Calu3 (cell line): ENCODE measurements around the gene MRPL22. TPM values are rescaled to one million over a fixed set of nuclear protein-coding genes. Genes with fewer than 3 reads are reported as not detected.

Experiments used
- BruUV-seq: library from RNA; stranded (reverse); fragments of 400-500 nt; replicated peaks from 2 replicates; lab custom pipeline; 2021; lab: Mats Ljungman, UMichigan
- CTCF ChIA-PET: fragments of 300-600 bp; sonication (Branson Sonifier 250); formaldehyde crosslinking; loops from one replicate; lab custom pipeline; 2022; ENCODE audit warnings: antibody characterized with exemption; lab: Charles Lee
- DNase-seq: peaks from one replicate; pipeline ENCODE4 v3.0.0; 2022
- H3K27ac Mint-ChIP-seq: one replicate; pipeline ENCODE4 v1.8.0; 2022; ENCODE audit warnings: mixed read lengths; ENCODE audit not compliant: unreplicated experiment
- H3K27me3 Mint-ChIP-seq: one replicate; pipeline ENCODE4 v1.8.0; 2022; ENCODE audit warnings: mixed read lengths; ENCODE audit not compliant: unreplicated experiment
- H3K36me3 Mint-ChIP-seq: one replicate; pipeline ENCODE4 v1.8.0; 2022; ENCODE audit warnings: mild to moderate bottlenecking, moderate library complexity, mixed read lengths; ENCODE audit not compliant: insufficient read depth, unreplicated experiment
- H3K4me1 Mint-ChIP-seq: one replicate; pipeline ENCODE4 v1.8.0; 2022; ENCODE audit warnings: mild to moderate bottlenecking, low read depth, mixed read lengths; ENCODE audit not compliant: unreplicated experiment
- H3K4me3 Mint-ChIP-seq: one replicate; pipeline ENCODE4 v1.8.0; 2022; ENCODE audit warnings: mild to moderate bottlenecking, low read depth, moderate library complexity, mixed read lengths; ENCODE audit not compliant: unreplicated experiment
- H3K9me3 Mint-ChIP-seq: one replicate; pipeline ENCODE4 v1.8.0; 2022; ENCODE audit warnings: low read depth, mixed read lengths; ENCODE audit not compliant: unreplicated experiment
- intact Hi-C: fragments of 100-400 bp; cut with micrococcal nuclease; formaldehyde crosslinking; loops from one replicate; pipeline ENCODE4 v1.10.0; 2022; ENCODE audit not compliant: unreplicated experiment
- total RNA-seq: library from RNA; stranded (reverse); gene quantifications from 2 replicates; pipeline ENCODE4 v1.2.3, GENCODE V29; 2022
- TF ChIP-seq, protein P1 (sequence below): fragments of 200-600 bp; IDR thresholded peaks from one replicate; pipeline ENCODE4 v1.8.0; 2022; ENCODE audit warnings: antibody characterized with exemption; ENCODE audit not compliant: unreplicated experiment

Gene MRPL22
- total RNA-seq, 1 experiment from 2014 or later: 80.6 TPM

DNA sequence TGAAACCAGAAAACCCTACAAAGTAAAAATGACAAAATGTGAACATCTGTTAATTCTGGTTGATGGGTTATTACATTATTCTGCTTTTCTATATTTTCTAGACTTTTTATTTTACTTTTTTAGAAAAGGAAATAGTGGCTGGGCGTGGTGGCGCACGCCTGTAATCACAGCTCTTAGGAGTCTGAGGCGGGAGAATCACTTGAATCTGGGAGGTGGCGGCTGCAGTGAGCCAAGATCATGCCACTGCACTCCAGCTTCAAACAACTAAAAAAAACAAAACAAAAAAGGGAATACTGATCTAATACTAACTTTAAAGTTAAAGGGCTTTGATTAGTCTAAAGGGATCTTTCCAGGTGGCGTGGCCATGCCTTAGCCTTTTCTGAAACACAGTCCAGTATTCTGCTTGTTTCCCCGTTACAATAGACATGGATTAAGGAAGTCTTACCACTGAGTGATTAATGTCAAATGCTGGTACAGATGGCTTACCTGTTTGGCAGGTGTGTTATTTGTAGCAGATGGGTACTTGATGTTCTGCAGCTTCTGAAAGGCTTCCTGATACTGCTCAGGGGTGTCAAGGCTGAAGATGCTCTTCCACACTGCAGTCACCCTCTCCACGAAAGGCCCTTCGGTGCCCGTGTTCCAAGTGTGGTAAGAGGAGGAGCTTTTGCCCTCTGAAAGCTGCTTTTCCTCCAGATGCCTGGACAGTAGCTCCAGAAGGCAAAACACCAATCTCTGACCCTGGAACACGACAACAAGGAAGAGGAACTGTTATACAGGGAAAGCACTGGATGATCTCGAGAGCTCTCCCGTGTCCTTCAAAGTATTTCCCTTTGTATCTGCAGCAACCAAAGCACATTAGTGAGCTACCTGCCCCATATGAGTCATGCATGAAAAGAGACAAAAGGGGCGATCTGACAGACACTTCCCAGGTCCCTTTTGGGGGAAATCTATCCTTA is 45.0 kb upstream of the MRPL22 start:
- CTCF ChIA-PET: no interaction called here
- H3K27ac Mint-ChIP-seq: no peak overlapping the region
- no peaks in the 10 kb centered on the region for H3K9me3 Mint-ChIP-seq
- no peaks in the 10 kb centered on the region for H3K27me3 Mint-ChIP-seq
- no peak overlapping the region for H3K4me3 Mint-ChIP-seq
- intact Hi-C loops: no loop called here
- DNase-seq: no peak
- H3K4me1 Mint-ChIP-seq: no peaks in the 10 kb centered on the region
- H3K36me3 Mint-ChIP-seq: peaks cover 51% of the 10 kb centered on the region
- TF ChIP-seq, protein P1, sequence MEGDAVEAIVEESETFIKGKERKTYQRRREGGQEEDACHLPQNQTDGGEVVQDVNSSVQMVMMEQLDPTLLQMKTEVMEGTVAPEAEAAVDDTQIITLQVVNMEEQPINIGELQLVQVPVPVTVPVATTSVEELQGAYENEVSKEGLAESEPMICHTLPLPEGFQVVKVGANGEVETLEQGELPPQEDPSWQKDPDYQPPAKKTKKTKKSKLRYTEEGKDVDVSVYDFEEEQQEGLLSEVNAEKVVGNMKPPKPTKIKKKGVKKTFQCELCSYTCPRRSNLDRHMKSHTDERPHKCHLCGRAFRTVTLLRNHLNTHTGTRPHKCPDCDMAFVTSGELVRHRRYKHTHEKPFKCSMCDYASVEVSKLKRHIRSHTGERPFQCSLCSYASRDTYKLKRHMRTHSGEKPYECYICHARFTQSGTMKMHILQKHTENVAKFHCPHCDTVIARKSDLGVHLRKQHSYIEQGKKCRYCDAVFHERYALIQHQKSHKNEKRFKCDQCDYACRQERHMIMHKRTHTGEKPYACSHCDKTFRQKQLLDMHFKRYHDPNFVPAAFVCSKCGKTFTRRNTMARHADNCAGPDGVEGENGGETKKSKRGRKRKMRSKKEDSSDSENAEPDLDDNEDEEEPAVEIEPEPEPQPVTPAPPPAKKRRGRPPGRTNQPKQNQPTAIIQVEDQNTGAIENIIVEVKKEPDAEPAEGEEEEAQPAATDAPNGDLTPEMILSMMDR: no peak
- BruUV-seq: no TSS peak

DNA sequence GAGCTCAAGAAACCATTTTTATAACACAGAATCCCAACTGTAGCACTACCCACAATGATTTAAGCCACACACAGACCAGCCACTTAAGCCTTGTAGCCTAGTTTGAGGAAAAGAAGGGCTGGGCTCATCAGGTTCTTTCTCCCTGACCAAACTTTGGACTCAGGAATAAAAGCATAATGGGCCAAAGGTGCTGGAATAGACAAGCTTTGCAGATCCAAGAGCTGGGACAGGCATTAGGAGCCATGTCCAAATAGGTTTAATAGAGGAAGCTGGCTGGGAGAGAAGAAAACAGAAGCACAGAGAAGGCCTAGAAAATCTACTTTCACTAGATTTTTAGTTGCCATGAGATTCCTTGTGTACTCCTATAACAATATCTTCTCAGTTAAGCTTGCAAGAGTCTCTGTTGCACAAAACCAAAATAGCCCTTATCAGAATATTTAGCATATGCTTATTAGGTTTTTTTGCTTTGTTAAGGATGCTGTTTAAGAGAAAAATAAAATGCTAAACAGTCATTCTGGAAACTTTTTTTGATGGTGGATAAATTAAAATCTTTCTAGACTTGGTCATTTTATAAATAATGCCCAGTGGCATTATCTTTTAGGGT is 44.2 kb upstream of the MRPL22 start:
- DNase-seq: no peak
- Mint-ChIP-seq H3K27me3 (no peaks in the 10 kb centered on the region), H3K4me3 (no peak overlapping the region), H3K27ac (no peak overlapping the region), H3K9me3 (no peaks in the 10 kb centered on the region), H3K36me3 (peaks cover 43% of the 10 kb centered on the region), H3K4me1 (no peaks in the 10 kb centered on the region)
- BruUV-seq: no TSS peak
- CTCF ChIA-PET: no interaction called here
- intact Hi-C loops: no loop called here
- TF ChIP-seq, protein P1: no peak

DNA sequence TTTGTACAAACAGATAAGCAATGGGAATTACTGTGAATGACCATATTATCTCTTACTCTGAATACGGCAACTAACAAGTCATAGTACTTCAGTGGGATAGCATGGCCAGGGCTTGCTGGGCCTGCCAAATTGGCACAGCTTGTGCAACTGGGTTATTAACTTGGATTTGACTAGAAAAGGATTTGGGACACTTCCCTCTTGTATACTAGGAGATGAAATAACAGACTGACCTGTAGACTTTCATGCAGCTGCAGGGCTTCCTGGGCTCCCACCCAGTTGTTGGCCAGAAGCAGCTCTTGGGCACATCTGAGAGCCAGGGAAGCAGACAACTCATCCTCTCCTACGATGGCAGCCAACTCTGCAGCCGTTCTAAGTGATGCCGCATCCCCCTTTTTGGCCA is 42.7 kb upstream of the MRPL22 start:
- intact Hi-C loops: no loop called here
- BruUV-seq: no TSS peak
- DNase-seq: no peak
- Mint-ChIP-seq H3K27ac (no peak overlapping the region), H3K36me3 (peaks cover 42% of the 10 kb centered on the region), H3K4me3 (no peak overlapping the region), H3K9me3 (no peaks in the 10 kb centered on the region), H3K4me1 (no peaks in the 10 kb centered on the region), H3K27me3 (no peaks in the 10 kb centered on the region)
- CTCF ChIA-PET: no interaction called here
- TF ChIP-seq, protein P1: no peak

DNA sequence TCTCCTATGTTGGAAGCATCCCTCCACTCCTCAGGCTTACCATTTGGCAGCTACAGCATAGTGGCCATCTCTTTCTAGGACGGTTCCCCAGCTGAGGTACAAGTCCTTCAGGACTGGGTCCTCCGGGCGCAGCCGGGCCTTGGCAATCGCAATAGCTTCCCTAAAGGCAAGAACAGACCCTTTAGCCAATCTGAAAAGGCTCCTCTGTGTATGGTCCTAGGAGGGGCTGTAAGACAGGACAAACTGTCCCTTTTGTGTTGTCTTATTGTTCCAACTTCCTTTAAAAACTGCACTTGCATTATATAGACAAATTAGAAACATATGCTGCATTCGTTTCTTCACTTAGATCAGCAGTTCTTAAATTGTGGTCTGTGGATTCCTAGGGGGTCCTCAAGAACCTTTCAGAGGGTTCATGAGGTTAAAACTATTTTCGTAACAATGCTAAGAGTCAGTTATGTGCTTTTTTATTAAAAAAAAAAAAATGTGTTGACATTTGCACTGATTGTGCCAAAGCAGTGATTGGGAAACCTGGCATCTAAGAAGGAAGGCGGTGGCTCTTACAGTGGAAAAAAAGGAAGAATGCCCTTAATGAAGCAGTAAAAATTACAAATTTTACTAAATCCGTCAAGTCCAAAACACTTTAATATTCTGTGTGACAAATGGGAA is 41.6 kb upstream of the MRPL22 start:
- Mint-ChIP-seq H3K27me3 (no peaks in the 10 kb centered on the region), H3K4me3 (no peak overlapping the region), H3K4me1 (no peaks in the 10 kb centered on the region), H3K9me3 (no peaks in the 10 kb centered on the region), H3K36me3 (peaks cover 51% of the 10 kb centered on the region), H3K27ac (no peak overlapping the region)
- no peak for DNase-seq
- BruUV-seq: no TSS peak
- intact Hi-C loops: no loop called here
- CTCF ChIA-PET: no interaction called here
- TF ChIP-seq, protein P1: no peak
